HG03097 (cell line): ENCODE measurements around the gene ZNF627.
A peak's percentile ranks its signal among the peaks of the same experiment; 100 is the strongest.
"Not testable (repeated sequence)": the region's sequence is repeated elsewhere in the genome, so short reads cannot be mapped to it uniquely, and the experiment has no call there.

Source experiments
- ATAC-seq: cut with Tn5 transposase; IDR thresholded peaks from one replicate; pipeline ENCODE4 v1.9.1; 2021; ENCODE audit not compliant: unreplicated experiment, low FRiP score

Gene ZNF627

GRCh38 chr19:11620553-11620952 is 23.3 kb downstream of the ZNF627 start:
- no peak for ATAC-seq

GRCh38 chr19:11622401-11622800 is 25.1 kb downstream of the ZNF627 start:
- not testable (repeated sequence) for ATAC-seq

GRCh38 chr19:11624069-11624463 is 26.8 kb downstream of the ZNF627 start:
- no peak for ATAC-seq

GRCh38 chr19:11626252-11626651 is 29.0 kb downstream of the ZNF627 start:
- no peak for ATAC-seq

GRCh38 chr19:11633223-11633622 is 35.9 kb downstream of the ZNF627 start:
- ATAC-seq: no peak

- not testable (repeated sequence) for ATAC-seq
Observed at GRCh38 chr19:11634018-11634662, 36.9 kb downstream of the ZNF627 start.

GRCh38 chr19:11639245-11639601 is 41.9 kb downstream of the ZNF627 start:
- no peak for ATAC-seq

GRCh38 chr19:11639602-11640471 is 42.6 kb downstream of the ZNF627 start:
- peak; percentile 95 for ATAC-seq

- no peak for ATAC-seq
Observed at GRCh38 chr19:11641244-11641643, 44.0 kb downstream of the ZNF627 start.

- ATAC-seq: no peak
Observed at GRCh38 chr19:11642902-11643301, 45.6 kb downstream of the ZNF627 start.

GRCh38 chr19:11649941-11650340 is 52.7 kb downstream of the ZNF627 start:
- ATAC-seq: no peak

- no peak for ATAC-seq
Observed at GRCh38 chr19:11651062-11651461, 53.8 kb downstream of the ZNF627 start.

- ATAC-seq: no peak
Observed at GRCh38 chr19:11652056-11652455, 54.8 kb downstream of the ZNF627 start.

- ATAC-seq: no peak
Observed at GRCh38 chr19:11652492-11652891, 55.2 kb downstream of the ZNF627 start.

- no peak for ATAC-seq
Observed at GRCh38 chr19:11656535-11656934, 59.3 kb downstream of the ZNF627 start.

GRCh38 chr19:11657307-11657706 is 60.0 kb downstream of the ZNF627 start:
- ATAC-seq: no peak

- ATAC-seq: no peak
Observed at GRCh38 chr19:11658970-11659369, 61.7 kb downstream of the ZNF627 start.

- ATAC-seq: no peak
Observed at GRCh38 chr19:11659612-11660011, 62.3 kb downstream of the ZNF627 start.

GRCh38 chr19:11662278-11662677 is 65.0 kb downstream of the ZNF627 start:
- no peak for ATAC-seq

- ATAC-seq: no peak
Observed at GRCh38 chr19:11663181-11663591, 65.9 kb downstream of the ZNF627 start.
